Ovary (tissue), 3 donors: ENCODE measurements around the gene SPAG5.

Experiments
- EP300 ChIP-seq: sonication (generic); formaldehyde crosslinking; IDR thresholded peaks from one replicate; pipeline ENCODE4 v1.6.1; 2017; ENCODE audit warnings: antibody characterized with exemption
- POLR2A ChIP-seq: fragments of 450-650 bp; IDR thresholded peaks from one replicate; pipeline ENCODE4 v1.6.1; 2017; ENCODE audit warnings: antibody characterized with exemption, mild to moderate bottlenecking, moderate library complexity
- TF ChIP-seq, protein P1 (sequence below), 3 donors: fragments of 450-650 bp in 2 of 3; fragments of 200-600 bp in 1 of 3; IDR thresholded peaks; one replicate each; pipeline versions ENCODE4 v1.5.1 to v1.8.0; 2016 to 2022; ENCODE audit warnings: antibody characterized with exemption in 3 of 3, mild to moderate bottlenecking in 1 of 3
- donor health status: DM: no; HTN: no; CAD: no.

DNA sequence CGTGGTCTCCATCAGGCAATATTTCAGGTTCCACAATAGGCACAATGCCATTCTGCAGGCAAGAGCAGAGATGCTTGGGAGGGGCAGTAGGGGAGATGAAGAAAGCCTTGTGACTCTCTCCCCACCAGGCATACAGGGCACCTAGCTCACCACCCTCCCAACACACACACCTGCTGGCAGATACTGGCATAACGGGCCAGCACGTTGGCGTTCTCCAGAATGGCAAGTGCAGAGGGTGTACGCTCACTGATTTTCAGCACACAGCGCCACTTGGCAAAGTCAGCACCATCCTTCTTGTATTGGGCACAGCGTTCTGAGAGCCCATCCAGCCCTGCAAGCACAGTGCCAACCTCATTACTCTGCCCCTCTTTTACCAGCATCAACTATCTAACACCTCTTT lies 24.3 kb downstream of the SPAG5 start:
- TF ChIP-seq, protein P1, sequence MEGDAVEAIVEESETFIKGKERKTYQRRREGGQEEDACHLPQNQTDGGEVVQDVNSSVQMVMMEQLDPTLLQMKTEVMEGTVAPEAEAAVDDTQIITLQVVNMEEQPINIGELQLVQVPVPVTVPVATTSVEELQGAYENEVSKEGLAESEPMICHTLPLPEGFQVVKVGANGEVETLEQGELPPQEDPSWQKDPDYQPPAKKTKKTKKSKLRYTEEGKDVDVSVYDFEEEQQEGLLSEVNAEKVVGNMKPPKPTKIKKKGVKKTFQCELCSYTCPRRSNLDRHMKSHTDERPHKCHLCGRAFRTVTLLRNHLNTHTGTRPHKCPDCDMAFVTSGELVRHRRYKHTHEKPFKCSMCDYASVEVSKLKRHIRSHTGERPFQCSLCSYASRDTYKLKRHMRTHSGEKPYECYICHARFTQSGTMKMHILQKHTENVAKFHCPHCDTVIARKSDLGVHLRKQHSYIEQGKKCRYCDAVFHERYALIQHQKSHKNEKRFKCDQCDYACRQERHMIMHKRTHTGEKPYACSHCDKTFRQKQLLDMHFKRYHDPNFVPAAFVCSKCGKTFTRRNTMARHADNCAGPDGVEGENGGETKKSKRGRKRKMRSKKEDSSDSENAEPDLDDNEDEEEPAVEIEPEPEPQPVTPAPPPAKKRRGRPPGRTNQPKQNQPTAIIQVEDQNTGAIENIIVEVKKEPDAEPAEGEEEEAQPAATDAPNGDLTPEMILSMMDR (IDR thresholded peaks at IDR 0.05) = no peak
- TF ChIP-seq POLR2A (no peak), EP300 (no peak)
